ENCODE data around the gene PHKB. TPM values are rescaled to one million over a fixed set of nuclear protein-coding genes. Genes with fewer than 3 reads are reported as not detected.
"Not testable (repeated sequence)": the region's sequence is repeated elsewhere in the genome, so short reads cannot be mapped to it uniquely, and the experiment has no call there.

Gene PHKB
- total RNA-seq, 1 donor from 2014 or later = 57.7 TPM

GRCh38 chr16:47465919-47466630 is 4.9 kb downstream of the PHKB start:
- H3K27ac Mint-ChIP-seq (ENCODE audit: unreplicated experiment) = no peak overlapping the region
- H3K27me3 Mint-ChIP-seq (ENCODE audit: low read depth) = no peaks in the 10 kb centered on the region
- TF ChIP-seq CTCF (IDR thresholded peaks at IDR 0.05) = no peak
- H3K36me3 Mint-ChIP-seq (ENCODE audit: low read depth) = no peaks in the 10 kb centered on the region
- H3K4me1 Mint-ChIP-seq (ENCODE audit: low read depth) = peaks cover 50% of the 10 kb centered on the region
- H3K4me3 Mint-ChIP-seq (ENCODE audit: unreplicated experiment) = no peak overlapping the region
- no peak for DNase-seq (ENCODE audit: low spot score)
- no peaks in the 10 kb centered on the region for H3K9me3 Mint-ChIP-seq (ENCODE audit: low read depth)

- Mint-ChIP-seq H3K36me3 (ENCODE audit: low read depth) (no peaks in the 10 kb centered on the region), H3K4me1 (ENCODE audit: low read depth) (peaks cover 42% of the 10 kb centered on the region), H3K27me3 (ENCODE audit: low read depth) (no peaks in the 10 kb centered on the region), H3K9me3 (ENCODE audit: low read depth) (no peaks in the 10 kb centered on the region), H3K4me3 (ENCODE audit: unreplicated experiment) (no peak overlapping the region), H3K27ac (ENCODE audit: unreplicated experiment) (no peak overlapping the region)
- DNase-seq (ENCODE audit: low spot score) = no peak
- TF ChIP-seq CTCF (IDR thresholded peaks at IDR 0.05) = no peak
Measured at GRCh38 chr16:47467501-47467900, 6.4 kb downstream of the PHKB start.

- peaks cover 35% of the 10 kb centered on the region for H3K4me1 Mint-ChIP-seq (ENCODE audit: low read depth)
- H3K9me3 Mint-ChIP-seq (ENCODE audit: low read depth); H3K36me3 Mint-ChIP-seq (ENCODE audit: low read depth); H3K27ac Mint-ChIP-seq (ENCODE audit: unreplicated experiment); DNase-seq (ENCODE audit: low spot score); H3K4me3 Mint-ChIP-seq (ENCODE audit: unreplicated experiment); H3K27me3 Mint-ChIP-seq (ENCODE audit: low read depth): not testable (repeated sequence)
Measured at GRCh38 chr16:47468070-47468689, 7.0 kb downstream of the PHKB start.

GRCh38 chr16:47469227-47469626 is 8.1 kb downstream of the PHKB start:
- no peak for TF ChIP-seq CTCF (IDR thresholded peaks at IDR 0.05)
- Mint-ChIP-seq H3K4me3 (ENCODE audit: unreplicated experiment) (no peak overlapping the region), H3K27ac (ENCODE audit: unreplicated experiment) (no peak overlapping the region), H3K27me3 (ENCODE audit: low read depth) (no peaks in the 10 kb centered on the region), H3K36me3 (ENCODE audit: low read depth) (no peaks in the 10 kb centered on the region), H3K4me1 (ENCODE audit: low read depth) (peaks cover 25% of the 10 kb centered on the region), H3K9me3 (ENCODE audit: low read depth) (no peaks in the 10 kb centered on the region)
- no peak for DNase-seq (ENCODE audit: low spot score)

GRCh38 chr16:47470211-47470610 is 9.1 kb downstream of the PHKB start:
- TF ChIP-seq CTCF (IDR thresholded peaks at IDR 0.05) = no peak
- H3K9me3 Mint-ChIP-seq (ENCODE audit: low read depth) = no peaks in the 10 kb centered on the region
- H3K4me3 Mint-ChIP-seq (ENCODE audit: unreplicated experiment) = no peak overlapping the region
- H3K27ac Mint-ChIP-seq (ENCODE audit: unreplicated experiment) = no peak overlapping the region
- no peaks in the 10 kb centered on the region for H3K36me3 Mint-ChIP-seq (ENCODE audit: low read depth)
- H3K4me1 Mint-ChIP-seq (ENCODE audit: low read depth) = peaks cover 18% of the 10 kb centered on the region
- DNase-seq (ENCODE audit: low spot score) = no peak
- no peaks in the 10 kb centered on the region for H3K27me3 Mint-ChIP-seq (ENCODE audit: low read depth)

GRCh38 chr16:47470810-47471209 is 9.7 kb downstream of the PHKB start:
- no peak for TF ChIP-seq CTCF (IDR thresholded peaks at IDR 0.05)
- DNase-seq (ENCODE audit: low spot score) = no peak
- no peaks in the 10 kb centered on the region for H3K9me3 Mint-ChIP-seq (ENCODE audit: low read depth)
- H3K27ac Mint-ChIP-seq (ENCODE audit: unreplicated experiment) = no peak overlapping the region
- H3K27me3 Mint-ChIP-seq (ENCODE audit: low read depth) = no peaks in the 10 kb centered on the region
- H3K4me3 Mint-ChIP-seq (ENCODE audit: unreplicated experiment) = no peak overlapping the region
- peaks cover 18% of the 10 kb centered on the region for H3K4me1 Mint-ChIP-seq (ENCODE audit: low read depth)
- H3K36me3 Mint-ChIP-seq (ENCODE audit: low read depth) = no peaks in the 10 kb centered on the region

DNA sequence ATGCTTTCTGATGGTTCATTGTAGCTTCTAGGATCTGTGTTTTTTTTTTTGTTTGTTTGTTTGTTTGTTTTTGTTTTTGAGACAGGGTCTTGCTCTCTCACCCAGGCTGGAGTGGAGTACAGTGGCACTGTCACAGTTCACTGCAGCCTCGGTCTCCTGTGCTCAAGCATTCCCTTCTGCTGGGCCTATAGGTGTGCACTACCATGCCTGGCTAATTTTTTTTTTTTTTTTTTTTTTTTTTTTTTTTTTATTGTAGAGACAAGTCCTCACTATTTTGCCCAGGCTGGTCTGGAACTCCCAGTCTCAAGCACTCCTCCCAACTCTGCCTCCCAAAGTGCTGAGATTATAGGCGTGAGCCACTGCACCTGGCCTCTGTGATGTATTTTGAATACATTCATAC is 11.9 kb downstream of the PHKB start:
- peaks cover 17% of the 10 kb centered on the region for H3K4me1 Mint-ChIP-seq (ENCODE audit: low read depth)
- not testable (repeated sequence) for H3K36me3 Mint-ChIP-seq (ENCODE audit: low read depth); DNase-seq (ENCODE audit: low spot score); H3K9me3 Mint-ChIP-seq (ENCODE audit: low read depth); H3K4me3 Mint-ChIP-seq (ENCODE audit: unreplicated experiment); H3K27me3 Mint-ChIP-seq (ENCODE audit: low read depth); H3K27ac Mint-ChIP-seq (ENCODE audit: unreplicated experiment)
